A549 (cell line): Measurements from ENCODE around the gene MS4A18. TPM values are rescaled to one million over a fixed set of nuclear protein-coding genes. Genes with fewer than 3 reads are reported as not detected.

Source experiments
- ATAC-seq, 2 experiments: fragments of 200-7000 bp in 1 of 2; fragments of >200 bp in 1 of 2; cut with Nextera tagmentation in 1 of 2; cut with Tn5 transposase in 1 of 2; 3 replicates each; pipeline versions ENCODE4 v1.8.0 to v1.9.1; 2018 to 2020; ENCODE audit warnings: mild to moderate bottlenecking in 1 of 2, moderate library complexity in 1 of 2
- CTCF ChIA-PET: fragments of 300-600 bp; sonication (Branson Sonifier 250); formaldehyde crosslinking; extraction: SDS; loops from one replicate; lab custom pipeline; 2021; ENCODE audit warnings: antibody characterized with exemption, inconsistent platforms; lab: Yijun Ruan, JAX
- POLR2A ChIA-PET: fragments of 350-600 bp; formaldehyde crosslinking; extraction: SDS; loops from one replicate; lab custom pipeline; 2021; ENCODE audit warnings: antibody characterized with exemption, inconsistent platforms; lab: Yijun Ruan, JAX
- DNase-seq, 2 experiments: peaks; one replicate each; pipeline versions ENCODE4 v3.0.0 to v3.0.0-alpha.2; 2011 to 2016; ENCODE audit warnings: low read depth in 1 of 2, low spot score in 1 of 2
- FAIRE-seq: peaks from 2 replicates; lab custom pipeline; 2011; peaks lifted over from hg19 to GRCh38; lab: Jason Lieb, UNC
- H3K27ac ChIP-seq, 2 experiments: fragments of >200 bp; sonication (Bioruptor Twin); formaldehyde crosslinking; 3 replicates each; pipeline ENCODE4 v1.5.1; 2016 to 2017
- H3K4me1 ChIP-seq: fragments of >200 bp; sonication (Bioruptor Twin); formaldehyde crosslinking; 3 replicates; pipeline ENCODE4 v1.6.1; 2016
- H3K4me2 ChIP-seq: fragments of >200 bp; sonication (Bioruptor Twin); formaldehyde crosslinking; 3 replicates; pipeline ENCODE4 v1.6.1; 2016
- H3K4me3 ChIP-seq: fragments of >200 bp; sonication (Bioruptor Twin); formaldehyde crosslinking; 3 replicates; pipeline ENCODE4 v1.5.1; 2016
- H3K9me3 ChIP-seq: fragments of >200 bp; sonication (Bioruptor Twin); formaldehyde crosslinking; 3 replicates; pipeline ENCODE4 v1.6.1; 2016
- ATOH8 ChIP-seq: fragments of 250-450 bp; sonication (Bioruptor Pico); IDR thresholded peaks from 2 replicates; pipeline ENCODE4 v1.5.0; 2020; ENCODE audit warnings: low read depth, mild to moderate bottlenecking, moderate library complexity
- CHD2 ChIP-seq: fragments of 150-350 bp; IDR thresholded peaks from 2 replicates; pipeline ENCODE4 v1.6.1; 2014; ENCODE audit warnings: low read length; ENCODE audit not compliant: partially characterized antibody
- CTCF ChIP-seq: fragments of >200 bp; sonication (Bioruptor Twin); formaldehyde crosslinking; IDR thresholded peaks from 3 replicates; pipeline ENCODE4 v1.5.1; 2016
- EHF ChIP-seq: fragments of 250-450 bp; sonication (Bioruptor Pico); IDR thresholded peaks from 2 replicates; pipeline ENCODE4 v1.5.0; 2020; ENCODE audit warnings: mild to moderate bottlenecking
- ESRRA ChIP-seq: fragments of 150-350 bp; IDR thresholded peaks from 2 replicates; pipeline ENCODE4 v1.6.1; 2014; ENCODE audit warnings: mild to moderate bottlenecking, low read length, borderline replicate concordance
- FOSL2 ChIP-seq, 2 experiments: fragments of 450-650 bp in 1 of 2; fragments of >200 bp in 1 of 2; sonication (Bioruptor Twin) in 1 of 2; formaldehyde crosslinking; IDR thresholded peaks; 2 replicates each; pipeline versions ENCODE4 v1.5.0 to v1.6.1; 2016 to 2020; ENCODE audit warnings: mild to moderate bottlenecking in 1 of 2, moderate library complexity in 1 of 2
- FOXS1 ChIP-seq: fragments of 250-450 bp; sonication (Bioruptor Pico); IDR thresholded peaks from 2 replicates; pipeline ENCODE4 v1.5.0; 2020; ENCODE audit warnings: mild to moderate bottlenecking, moderate library complexity
- GATA3 ChIP-seq: IDR thresholded peaks from 2 replicates; pipeline ENCODE4 v1.6.1; 2012; ENCODE audit warnings: borderline replicate concordance
- HDAC2 ChIP-seq: fragments of 200-600 bp; sonication (generic); IDR thresholded peaks from 2 replicates; pipeline ENCODE4 v1.6.1; 2016
- HOXA7 ChIP-seq: fragments of 250-450 bp; sonication (Bioruptor Pico); IDR thresholded peaks from 2 replicates; pipeline ENCODE4 v1.5.0; 2020; ENCODE audit warnings: mild to moderate bottlenecking, moderate library complexity
- HOXB5 ChIP-seq: fragments of 250-450 bp; sonication (Bioruptor Pico); IDR thresholded peaks from 2 replicates; pipeline ENCODE4 v1.5.0; 2020; ENCODE audit warnings: mild to moderate bottlenecking, moderate library complexity
- KDM5A ChIP-seq: fragments of 200-600 bp; sonication (generic); IDR thresholded peaks from 2 replicates; pipeline ENCODE4 v1.6.1; 2016; ENCODE audit warnings: antibody characterized with exemption, mild to moderate bottlenecking
- NPAS2 ChIP-seq: fragments of 250-450 bp; sonication (Bioruptor Pico); IDR thresholded peaks from 2 replicates; pipeline ENCODE4 v1.8.0; 2022; ENCODE audit warnings: mild to moderate bottlenecking, moderate library complexity, borderline replicate concordance
- PBX3 ChIP-seq: IDR thresholded peaks from 2 replicates; pipeline ENCODE4 v1.6.1; 2012
- PHF8 ChIP-seq: fragments of 200-600 bp; sonication (generic); IDR thresholded peaks from 2 replicates; pipeline ENCODE4 v1.6.1; 2016; ENCODE audit warnings: low read depth, mild to moderate bottlenecking, antibody characterized with exemption, moderate library complexity, borderline replicate concordance
- POLR2AphosphoS2 ChIP-seq: conservative IDR thresholded peaks from 2 replicates; pipeline ENCODE4 v1.6.1; 2012; ENCODE audit warnings: low read length, improper control_type of control experiment, inconsistent platforms
- REST ChIP-seq: fragments of 200-600 bp; sonication (generic); IDR thresholded peaks from 2 replicates; pipeline ENCODE4 v1.6.1; 2016; ENCODE audit warnings: antibody characterized with exemption, mild to moderate bottlenecking, moderate library complexity
- RFX5 ChIP-seq: fragments of 450-650 bp; IDR thresholded peaks from 2 replicates; pipeline ENCODE4 v1.7.1; 2014; ENCODE audit warnings: antibody characterized with exemption, mild to moderate bottlenecking, moderate library complexity
- SMC3 ChIP-seq: fragments of >200 bp; sonication (Bioruptor Twin); formaldehyde crosslinking; IDR thresholded peaks from 3 replicates; pipeline ENCODE4 v1.6.1; 2018; ENCODE audit warnings: inconsistent platforms
- ZC3H11A ChIP-seq: fragments of 450-650 bp; IDR thresholded peaks from 2 replicates; pipeline ENCODE4 v1.6.1; 2014; ENCODE audit warnings: antibody characterized with exemption, mild to moderate bottlenecking
- ZFP36 ChIP-seq: fragments of 450-650 bp; IDR thresholded peaks from 2 replicates; pipeline ENCODE4 v1.6.1; 2014; ENCODE audit warnings: borderline replicate concordance; ENCODE audit not compliant: partially characterized antibody
- ZSCAN20 ChIP-seq: fragments of 250-450 bp; sonication (Bioruptor Pico); IDR thresholded peaks from 2 replicates; pipeline ENCODE4 v1.8.0; 2022; ENCODE audit warnings: mild to moderate bottlenecking, moderate library complexity
- WGBS: methylation state at CpG from one replicate; pipeline ENCODE4 v1.1.6; 2017; ENCODE audit errors: missing lambda C conversion rate; 5-methylcytosine and 5-hydroxymethylcytosine counted together
- polyA plus RNA-seq, 4 experiments: library from polyadenylated mRNA; depleted of rRNA in 3 of 4; stranded (reverse); fragments of >200 nt; fragmentation: RNase III in 1 of 4; extraction: RNeasy Plus Mini Kit Qiagen cat#74134 plus additional on column Dnase treatment in 1 of 4; gene quantifications; 2 replicates in 3 of 4; 3 replicates in 1 of 4; pipeline ENCODE4 v1.2.3, GENCODE V29; 2011 to 2017

Gene MS4A18
- polyA plus RNA-seq, 2 of the 4 experiments (the other 2 are of a cell fraction): not detected

GRCh38 chr11:60771146-60771545, 46.6 kb downstream of the MS4A18 start:
- Histone ChIP-seq H3K9me3 (no peaks in the 10 kb centered on the region), H3K4me1 (no peaks in the 10 kb centered on the region), H3K27ac (no peak overlapping the region), H3K4me3 (no peak overlapping the region), H3K4me2 (no peak overlapping the region)
- no peak for FAIRE-seq
- ChIA-PET CTCF (interaction anchor here (0.7 to 3.8 kb wide), 4 partner anchors 9 to 128 kb away, joined by 3 to 14 read pairs (median 9); no protein-coding TSS in a partner anchor), POLR2A (no interaction called here)
- 62% methylated on average over 4 of the region's 4 CpGs for WGBS
- TF ChIP-seq CHD2: no peak
- TF ChIP-seq SMC3: no peak
- no peak for TF ChIP-seq HDAC2
- TF ChIP-seq POLR2AphosphoS2: no peak
- TF ChIP-seq KDM5A: no peak
- TF ChIP-seq ESRRA: no peak
- TF ChIP-seq REST: no peak
- TF ChIP-seq ZFP36: no peak
- TF ChIP-seq FOSL2 (IDR thresholded peaks at IDR 0.05): no peak
- no peak for TF ChIP-seq FOSL2 (CRISPR knock-in tag; IDR thresholded peaks at IDR 0.05)
- no peak for TF ChIP-seq FOXS1
- no peak for TF ChIP-seq ZSCAN20 (CRISPR knock-in tag)
- TF ChIP-seq PHF8: no peak
- no peak for TF ChIP-seq HOXA7 (CRISPR knock-in tag)
- no peak for TF ChIP-seq RFX5
- no peak for TF ChIP-seq PBX3
- TF ChIP-seq GATA3: no peak
- no peak for TF ChIP-seq EHF (CRISPR knock-in tag)
- TF ChIP-seq CTCF: no peak
- no peak for TF ChIP-seq ZC3H11A
- no peak for ATAC-seq
- DNase-seq: no peak

GRCh38 chr11:60771879-60772525, 47.5 kb downstream of the MS4A18 start:
- no peak for DNase-seq
- H3K4me2 ChIP-seq: no peak overlapping the region

More at GRCh38 chr11:60771879-60772525, 47.5 kb downstream of the MS4A18 start:
- TF ChIP-seq HOXB5 (CRISPR knock-in tag): no peak
- no peak for TF ChIP-seq ATOH8
- no peak for TF ChIP-seq RFX5
- no peak for TF ChIP-seq REST
- no peak for TF ChIP-seq NPAS2
- TF ChIP-seq FOSL2 (IDR thresholded peaks at IDR 0.05): no peak
- peak; percentile 10; the same call in 1 of the 2 replicates for TF ChIP-seq FOSL2 (CRISPR knock-in tag; IDR thresholded peaks at IDR 0.05)
- ChIA-PET CTCF (interaction anchor here (0.6 to 3.8 kb wide), 8 partner anchors 9 to 359 kb away, joined by 3 to 14 read pairs (median 3); partner anchors contain the start of gene MS4A15), POLR2A (no interaction called here)
- H3K4me1 ChIP-seq: no peaks in the 10 kb centered on the region
- ATAC-seq: peak in 1 of 2 experiments; percentile 42; a peak in 2 of 6 replicates
- H3K4me3 ChIP-seq: no peak overlapping the region
- no peak for FAIRE-seq
- no peak overlapping the region for H3K27ac ChIP-seq
- 44% methylated on average over 16 of the region's 16 CpGs for WGBS
- H3K9me3 ChIP-seq: no peaks in the 10 kb centered on the region
